Prostate gland (tissue), 2 donors: ENCODE measurements around the gene TRAF3IP1.

Experiments
- POLR2A ChIP-seq: fragments of 450-650 bp; IDR thresholded peaks from one replicate; pipeline ENCODE4 v1.6.1; 2016; ENCODE audit warnings: antibody characterized with exemption, mild to moderate bottlenecking
- TF ChIP-seq, protein P1 (sequence below), 4 experiments: fragments of 200-600 bp in 2 of 4; fragments of 450-650 bp in 2 of 4; sonication (generic) in 2 of 4; IDR thresholded peaks; 1 replicate in 3 of 4; 2 replicates in 1 of 4; pipeline ENCODE4 v1.5.1; 2016 to 2019; ENCODE audit warnings: antibody characterized with exemption in 4 of 4, mild to moderate bottlenecking in 2 of 4, moderate library complexity in 2 of 4

DNA sequence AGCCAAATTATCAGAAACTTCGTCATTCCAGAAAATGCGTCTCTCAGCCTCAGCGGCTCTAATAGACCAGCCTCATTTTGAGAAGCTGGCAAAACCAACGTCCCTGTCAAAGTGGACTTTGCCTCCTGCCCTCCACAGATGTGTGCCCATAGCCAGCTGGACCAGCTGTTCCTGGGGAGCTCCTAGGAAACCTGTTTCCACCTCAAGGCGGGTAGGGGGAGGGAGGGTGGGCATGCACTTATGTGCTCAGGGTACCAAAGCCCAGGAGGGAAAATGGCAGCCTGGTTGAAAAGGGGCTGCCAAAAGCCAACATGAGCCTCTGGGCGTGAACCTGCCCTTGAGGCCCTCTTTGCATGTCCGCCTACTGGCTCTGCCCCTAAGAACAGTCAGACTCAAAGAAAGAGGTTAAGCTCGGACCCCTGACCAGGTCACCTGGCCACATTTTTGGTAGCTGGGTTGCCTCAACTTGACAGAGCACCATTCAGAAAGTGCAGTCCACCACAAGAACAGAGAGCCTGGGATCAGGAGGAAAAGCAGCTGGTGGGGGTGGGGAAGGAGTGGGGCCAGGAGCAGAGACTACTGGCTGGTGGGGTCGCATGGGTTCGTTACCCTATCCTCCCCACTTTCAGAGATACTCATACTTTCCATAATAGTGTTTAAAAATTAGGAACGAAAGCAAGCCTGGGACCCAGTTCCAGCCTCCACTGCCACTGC, 35.4 kb upstream of the TRAF3IP1 start:
- TF ChIP-seq, protein P1, sequence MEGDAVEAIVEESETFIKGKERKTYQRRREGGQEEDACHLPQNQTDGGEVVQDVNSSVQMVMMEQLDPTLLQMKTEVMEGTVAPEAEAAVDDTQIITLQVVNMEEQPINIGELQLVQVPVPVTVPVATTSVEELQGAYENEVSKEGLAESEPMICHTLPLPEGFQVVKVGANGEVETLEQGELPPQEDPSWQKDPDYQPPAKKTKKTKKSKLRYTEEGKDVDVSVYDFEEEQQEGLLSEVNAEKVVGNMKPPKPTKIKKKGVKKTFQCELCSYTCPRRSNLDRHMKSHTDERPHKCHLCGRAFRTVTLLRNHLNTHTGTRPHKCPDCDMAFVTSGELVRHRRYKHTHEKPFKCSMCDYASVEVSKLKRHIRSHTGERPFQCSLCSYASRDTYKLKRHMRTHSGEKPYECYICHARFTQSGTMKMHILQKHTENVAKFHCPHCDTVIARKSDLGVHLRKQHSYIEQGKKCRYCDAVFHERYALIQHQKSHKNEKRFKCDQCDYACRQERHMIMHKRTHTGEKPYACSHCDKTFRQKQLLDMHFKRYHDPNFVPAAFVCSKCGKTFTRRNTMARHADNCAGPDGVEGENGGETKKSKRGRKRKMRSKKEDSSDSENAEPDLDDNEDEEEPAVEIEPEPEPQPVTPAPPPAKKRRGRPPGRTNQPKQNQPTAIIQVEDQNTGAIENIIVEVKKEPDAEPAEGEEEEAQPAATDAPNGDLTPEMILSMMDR (IDR thresholded peaks at IDR 0.05): no peak
- TF ChIP-seq POLR2A: no peak
